HAP-1 (cell line): Measurements from ENCODE around the gene PHLDA2.

Source experiments
- DNase-seq, 2 experiments: peaks; one replicate each; pipeline ENCODE4 v3.0.0-alpha.2; 2016 to 2020; ENCODE audit warnings: low spot score in 2 of 2
- H3K27me3 ChIP-seq: fragments of 250-450 bp; sonication (Bioruptor Pico); 2 replicates; pipeline ENCODE4 v1.5.1; 2020; ENCODE audit warnings: low read depth, mild to moderate bottlenecking, moderate library complexity
- H3K36me3 ChIP-seq: fragments of 250-450 bp; sonication (Bioruptor Pico); replicated peaks from 2 replicates; pipeline ENCODE4 v1.5.1; 2020; ENCODE audit warnings: mild to moderate bottlenecking
- H3K4me1 ChIP-seq: fragments of 250-450 bp; sonication (Bioruptor Pico); 2 replicates; pipeline ENCODE4 v1.5.1; 2020; ENCODE audit warnings: mild to moderate bottlenecking
- H3K4me3 ChIP-seq: fragments of 250-450 bp; sonication (Bioruptor Pico); 2 replicates; pipeline ENCODE4 v1.5.1; 2020; ENCODE audit warnings: mild to moderate bottlenecking, moderate library complexity
- H3K9me3 ChIP-seq: fragments of 250-450 bp; sonication (Bioruptor Pico); 2 replicates; pipeline ENCODE4 v1.5.1; 2020; ENCODE audit warnings: mild to moderate bottlenecking, moderate library complexity
- in situ Hi-C: fragments of 300-500 bp; cut with MboI; formaldehyde crosslinking; loops from 3 replicates; pipeline ENCODE4 v1.14.3; 2020; ENCODE audit warnings: low sequenced_read_pairs, inconsistent platforms, mixed read lengths

The PHLDA2 gene

DNA sequence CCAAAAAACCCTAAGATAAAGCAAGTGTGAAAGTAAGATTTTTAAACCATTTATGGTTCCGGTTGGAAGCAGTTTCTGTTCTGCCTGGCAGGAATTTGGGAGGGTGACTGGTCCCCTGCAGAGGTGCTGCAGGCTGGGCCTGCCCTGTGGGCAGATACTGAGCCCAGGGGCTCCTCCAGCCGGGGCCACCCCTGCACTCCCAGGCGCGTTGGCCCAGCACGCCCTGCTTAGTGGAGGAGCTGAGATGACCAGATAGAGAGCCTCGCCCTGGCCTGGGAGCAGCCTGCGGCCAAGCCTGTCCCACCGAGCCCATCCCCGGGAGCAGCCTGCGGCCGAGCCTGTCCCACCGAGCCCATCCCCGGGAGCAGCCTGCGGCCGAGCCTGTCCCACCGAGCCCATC lies 8.0 kb downstream of the PHLDA2 start:
- H3K36me3 ChIP-seq = no peaks in the 10 kb centered on the region
- H3K9me3 ChIP-seq = no peaks in the 10 kb centered on the region
- no peak overlapping the region for H3K4me3 ChIP-seq
- no peaks in the 10 kb centered on the region for H3K27me3 ChIP-seq
- no peak for DNase-seq
- in situ Hi-C loops = no loop called here
- no peaks in the 10 kb centered on the region for H3K4me1 ChIP-seq

GRCh38 chr11:2920343-2920742 lies 8.9 kb downstream of the PHLDA2 start:
- Histone ChIP-seq H3K27me3 (no peaks in the 10 kb centered on the region), H3K9me3 (no peaks in the 10 kb centered on the region), H3K4me1 (no peaks in the 10 kb centered on the region), H3K4me3 (no peak overlapping the region), H3K36me3 (no peaks in the 10 kb centered on the region)
- in situ Hi-C loops = no loop called here
- no peak for DNase-seq

DNA sequence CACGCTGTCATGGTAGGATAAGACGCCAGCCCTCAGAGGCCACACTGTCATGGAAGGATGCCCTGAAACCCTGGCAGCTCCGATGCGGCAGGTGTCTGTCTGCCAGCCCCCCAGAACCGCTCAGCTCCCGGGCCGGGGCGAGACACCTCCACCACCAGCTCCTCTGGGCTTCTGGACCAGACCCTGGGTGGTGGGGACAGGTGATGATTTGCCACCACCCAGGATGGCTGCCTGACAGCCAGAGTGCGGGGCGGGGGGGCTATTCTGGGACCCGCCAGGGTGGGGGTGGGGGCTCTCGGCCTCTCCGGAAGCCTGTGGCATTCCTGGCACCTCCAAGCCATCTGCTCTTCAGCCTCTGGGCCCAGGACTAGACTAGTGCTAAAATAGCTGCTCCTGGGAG lies 9.4 kb downstream of the PHLDA2 start:
- in situ Hi-C loops = no loop called here
- Histone ChIP-seq H3K36me3 (no peaks in the 10 kb centered on the region), H3K9me3 (no peaks in the 10 kb centered on the region), H3K4me1 (no peaks in the 10 kb centered on the region), H3K4me3 (no peak overlapping the region), H3K27me3 (no peaks in the 10 kb centered on the region)
- no peak for DNase-seq

DNA sequence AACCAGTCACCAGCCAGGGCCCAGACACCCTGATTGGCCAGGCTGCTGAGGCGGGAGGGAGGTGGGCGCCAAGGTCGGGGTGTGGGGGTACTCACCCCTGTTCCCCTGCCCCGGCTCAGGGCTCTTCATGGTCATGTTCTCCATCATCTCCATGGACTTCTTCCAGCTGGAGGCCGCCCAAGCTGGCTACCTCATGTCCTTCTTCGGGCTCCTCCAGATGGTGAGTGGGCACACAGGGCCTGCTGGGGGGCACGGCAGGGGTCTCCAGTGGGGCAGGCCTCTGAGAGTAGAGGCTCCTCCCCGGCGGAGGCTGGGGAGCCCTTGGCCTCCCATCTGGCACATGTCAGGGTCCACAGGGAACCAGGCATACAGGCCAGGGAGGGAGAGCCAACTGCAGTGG lies 10.0 kb downstream of the PHLDA2 start:
- H3K4me3 ChIP-seq = no peak overlapping the region
- no peaks in the 10 kb centered on the region for H3K27me3 ChIP-seq
- H3K9me3 ChIP-seq = no peaks in the 10 kb centered on the region
- H3K4me1 ChIP-seq = no peaks in the 10 kb centered on the region
- no peak for DNase-seq
- in situ Hi-C loops = no loop called here
- H3K36me3 ChIP-seq = no peaks in the 10 kb centered on the region

DNA sequence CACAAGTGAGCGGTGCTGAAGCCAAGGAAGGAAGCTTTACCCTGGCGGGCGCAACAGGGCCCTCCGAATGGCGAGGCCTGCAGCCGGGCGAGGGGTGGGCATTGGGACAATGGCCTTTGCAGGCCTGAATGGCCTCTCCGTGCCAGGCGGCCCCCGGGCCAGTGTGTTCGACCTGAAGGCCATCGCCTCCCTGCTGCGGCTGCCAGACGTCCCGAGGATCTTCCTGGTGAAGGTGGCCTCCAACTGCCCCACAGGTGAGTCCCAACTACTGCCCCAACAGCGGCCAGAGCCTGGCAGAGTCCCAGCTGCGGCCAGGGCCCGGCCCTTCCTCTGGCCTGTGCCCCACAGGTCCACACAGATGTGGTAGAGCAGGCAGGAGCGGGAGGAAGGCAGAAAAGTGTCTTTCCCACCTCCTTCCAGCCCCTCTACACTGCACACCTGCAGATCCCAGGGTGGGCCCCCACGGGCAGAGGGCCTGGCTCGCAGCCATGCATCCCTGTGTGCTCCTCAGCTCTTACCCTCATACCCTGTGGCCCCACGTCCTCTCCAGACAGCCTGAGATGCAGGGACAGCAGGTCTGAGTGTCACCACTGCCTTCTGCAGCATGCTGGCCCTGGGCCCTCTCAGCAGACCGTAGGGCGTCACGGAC lies 11.3 kb downstream of the PHLDA2 start:
- Histone ChIP-seq H3K9me3 (no peaks in the 10 kb centered on the region), H3K36me3 (no peaks in the 10 kb centered on the region), H3K4me1 (no peaks in the 10 kb centered on the region), H3K27me3 (no peaks in the 10 kb centered on the region), H3K4me3 (no peak overlapping the region)
- no peak for DNase-seq
- in situ Hi-C loops = no loop called here

DNA sequence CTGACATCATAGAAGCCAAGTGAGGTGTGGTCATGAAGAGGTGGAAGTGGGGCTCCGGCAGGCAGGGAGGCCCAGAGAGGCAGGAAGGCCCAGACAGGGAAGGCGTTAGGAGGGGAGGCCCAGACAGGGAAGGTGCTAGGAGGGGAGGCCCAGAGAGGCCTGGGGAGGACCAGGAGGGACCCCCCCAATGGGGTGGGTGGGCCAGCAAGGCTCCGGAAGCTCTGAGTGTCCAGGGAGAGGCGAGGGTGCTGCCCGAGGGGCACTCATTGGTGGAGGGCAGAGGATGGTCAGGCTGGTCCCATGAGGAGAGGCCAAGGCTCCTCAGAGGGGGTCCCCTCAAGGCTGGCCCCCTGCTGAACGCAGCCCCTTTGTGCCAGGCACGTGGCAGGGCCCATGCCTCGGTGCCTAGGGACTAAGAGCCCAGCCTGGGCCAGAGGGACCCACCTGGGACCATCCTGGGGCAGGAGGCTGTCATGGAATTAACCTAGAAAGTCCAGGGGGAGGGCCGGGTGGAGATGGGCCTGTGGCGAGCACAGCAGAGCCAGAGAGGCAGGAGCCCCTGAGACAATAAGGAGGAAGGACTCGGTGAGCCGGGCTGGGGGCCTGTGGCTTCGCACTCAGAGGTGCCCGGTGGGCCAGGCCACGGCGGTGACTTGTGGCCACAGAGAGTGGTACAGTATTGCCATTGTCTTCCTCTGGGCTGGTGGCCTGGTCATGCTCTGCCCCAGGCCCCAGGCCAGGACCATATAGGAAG lies 12.2 kb downstream of the PHLDA2 start:
- H3K27me3 ChIP-seq = no peaks in the 10 kb centered on the region
- in situ Hi-C loops = no loop called here
- no peak overlapping the region for H3K4me3 ChIP-seq
- no peak for DNase-seq
- no peaks in the 10 kb centered on the region for H3K9me3 ChIP-seq
- no peaks in the 10 kb centered on the region for H3K4me1 ChIP-seq
- H3K36me3 ChIP-seq = no peaks in the 10 kb centered on the region

- in situ Hi-C loops = no loop called here
- Histone ChIP-seq H3K4me3 (no peak overlapping the region), H3K27me3 (no peaks in the 10 kb centered on the region), H3K9me3 (no peaks in the 10 kb centered on the region), H3K4me1 (no peaks in the 10 kb centered on the region), H3K36me3 (no peaks in the 10 kb centered on the region)
- DNase-seq = no peak
Observed at GRCh38 chr11:2916114-2916891, 12.9 kb downstream of the PHLDA2 start.

DNA sequence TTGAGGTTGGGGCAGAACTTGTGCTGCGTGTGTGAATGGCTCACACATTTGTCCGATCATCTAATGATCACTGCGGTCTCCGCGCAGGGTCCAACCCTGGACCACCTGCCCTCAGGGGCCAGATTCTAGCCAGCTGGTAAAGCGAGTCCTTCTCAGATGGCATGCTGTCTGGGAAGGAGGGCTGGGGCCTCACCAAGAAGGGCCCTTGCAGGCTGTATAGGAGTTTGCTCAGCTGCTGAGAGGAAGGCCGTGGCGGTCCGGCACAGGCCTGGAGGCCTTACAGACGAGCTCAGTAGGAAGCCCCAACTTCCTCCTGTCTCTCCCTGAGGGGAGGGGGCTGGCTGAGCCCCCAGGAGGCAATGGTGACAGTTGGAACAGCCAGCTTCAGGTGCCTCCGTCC lies 13.7 kb downstream of the PHLDA2 start:
- H3K9me3 ChIP-seq = no peaks in the 10 kb centered on the region

DNA sequence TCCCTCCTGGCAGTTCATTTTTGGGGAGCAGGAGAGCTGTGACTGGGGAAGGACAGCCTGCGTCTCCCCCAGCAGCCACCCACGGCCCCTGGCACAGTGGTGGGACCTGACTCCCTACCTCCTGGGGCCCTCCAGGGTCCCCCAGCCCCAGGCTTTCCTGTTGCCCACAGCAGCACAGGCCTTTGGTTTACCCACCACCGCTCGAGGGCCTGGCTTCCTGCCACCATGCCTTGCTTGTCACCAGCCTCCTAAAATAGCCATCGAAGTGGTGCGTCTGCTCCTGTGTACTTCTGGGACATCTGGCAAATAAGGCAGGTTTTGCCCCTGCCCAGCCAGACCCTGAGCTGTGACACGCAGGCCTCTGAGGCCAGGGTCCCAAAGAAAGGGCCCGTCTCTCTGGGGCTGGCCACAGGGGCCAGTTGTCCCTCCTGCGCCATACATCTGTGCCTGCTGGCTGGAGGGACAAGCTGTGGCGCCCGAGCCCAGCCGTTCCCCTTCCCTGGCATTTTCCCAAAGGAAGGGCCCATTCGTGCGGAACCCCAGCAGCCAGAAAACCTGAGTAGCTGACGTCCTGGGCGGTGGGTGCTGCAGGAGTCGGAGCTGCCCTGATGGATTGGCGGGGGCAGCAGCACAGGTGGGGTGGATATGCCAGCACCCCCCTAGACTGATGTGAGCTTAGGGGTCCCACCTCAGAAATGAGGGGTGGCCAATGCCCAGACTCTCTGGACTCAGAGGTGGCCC lies 14.6 kb downstream of the PHLDA2 start:
- Histone ChIP-seq H3K27me3 (no peaks in the 10 kb centered on the region), H3K9me3 (no peaks in the 10 kb centered on the region), H3K4me3 (no peak overlapping the region), H3K4me1 (no peaks in the 10 kb centered on the region), H3K36me3 (no peaks in the 10 kb centered on the region)
- in situ Hi-C loops = no loop called here
- DNase-seq = no peak

More for the DNA sequence above, 13.7 kb downstream of the PHLDA2 start:
- no peak for DNase-seq
- Histone ChIP-seq H3K4me1 (no peaks in the 10 kb centered on the region), H3K4me3 (no peak overlapping the region), H3K27me3 (no peaks in the 10 kb centered on the region), H3K36me3 (no peaks in the 10 kb centered on the region)
- in situ Hi-C loops = no loop called here

DNA sequence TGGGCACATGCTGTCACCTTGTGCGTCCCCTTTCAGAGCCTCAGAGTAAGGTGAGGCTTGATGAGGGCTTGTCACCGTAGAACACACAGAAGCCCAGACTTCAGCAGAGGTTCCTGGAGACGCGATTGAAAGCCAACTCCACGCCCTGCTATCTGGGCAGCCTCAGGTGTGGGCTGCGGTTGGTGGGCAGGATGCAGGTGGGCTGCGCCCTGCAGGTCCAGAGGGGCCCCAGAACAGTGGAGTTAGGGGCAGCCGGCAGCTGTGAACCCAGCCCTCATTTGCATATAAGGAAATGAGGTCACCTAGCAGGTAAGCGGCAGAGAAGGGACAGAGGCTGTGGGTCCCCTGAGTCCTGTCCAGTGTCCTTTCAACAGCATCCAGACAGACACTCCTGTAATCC lies 15.4 kb downstream of the PHLDA2 start:
- DNase-seq = no peak
- Histone ChIP-seq H3K4me1 (no peaks in the 10 kb centered on the region), H3K9me3 (no peaks in the 10 kb centered on the region), H3K4me3 (no peak overlapping the region), H3K27me3 (no peaks in the 10 kb centered on the region), H3K36me3 (no peaks in the 10 kb centered on the region)
- in situ Hi-C loops = no loop called here

DNA sequence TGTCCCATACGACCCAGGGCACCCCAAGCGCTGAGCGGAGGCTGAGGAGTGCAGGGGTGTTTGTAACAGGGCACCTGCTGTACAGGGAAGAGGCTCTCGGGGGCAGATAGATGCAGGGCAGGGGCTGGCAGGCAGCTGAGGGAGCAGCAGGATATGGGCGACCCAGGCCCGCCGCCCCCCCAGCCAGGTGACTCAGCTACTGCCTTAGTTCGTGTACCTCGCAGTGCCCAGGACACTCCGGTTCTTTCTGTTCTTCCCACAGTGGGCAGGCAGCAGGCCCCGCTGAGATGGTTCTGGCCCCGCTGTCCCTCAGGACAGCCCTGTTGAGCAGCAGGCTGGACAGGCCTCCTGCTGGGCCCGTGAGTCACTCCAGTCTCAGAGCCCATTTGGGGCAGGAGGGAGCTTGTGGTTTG lies 16.2 kb downstream of the PHLDA2 start:
- Histone ChIP-seq H3K27me3 (no peaks in the 10 kb centered on the region), H3K36me3 (no peaks in the 10 kb centered on the region), H3K9me3 (no peaks in the 10 kb centered on the region), H3K4me3 (no peak overlapping the region), H3K4me1 (no peaks in the 10 kb centered on the region)
- DNase-seq = no peak
- in situ Hi-C loops = no loop called here

DNA sequence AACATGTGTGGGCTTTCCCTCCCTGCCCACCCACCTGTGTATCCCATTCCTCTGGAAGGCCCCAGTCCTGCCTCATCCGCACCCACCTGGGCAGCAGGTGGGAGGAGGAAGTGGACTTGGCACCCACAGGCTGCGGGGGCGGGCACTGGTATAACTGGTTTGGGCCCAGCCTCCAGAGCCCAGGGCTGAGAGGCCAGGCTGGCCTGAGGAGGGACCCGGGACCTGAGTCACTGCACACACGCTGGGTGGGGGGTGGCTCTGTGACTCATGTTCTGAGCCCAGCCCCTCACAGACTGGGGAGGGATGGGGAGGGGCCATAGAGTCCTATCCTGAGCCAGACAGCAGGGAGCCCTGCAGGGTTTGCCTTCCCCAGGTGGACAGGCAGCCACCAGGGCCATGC lies 16.7 kb downstream of the PHLDA2 start:
- no peaks in the 10 kb centered on the region for H3K9me3 ChIP-seq
- H3K4me3 ChIP-seq = no peak overlapping the region
- in situ Hi-C loops = no loop called here
- DNase-seq = no peak
- H3K4me1 ChIP-seq = no peaks in the 10 kb centered on the region
- H3K36me3 ChIP-seq = no peaks in the 10 kb centered on the region
- no peaks in the 10 kb centered on the region for H3K27me3 ChIP-seq

DNA sequence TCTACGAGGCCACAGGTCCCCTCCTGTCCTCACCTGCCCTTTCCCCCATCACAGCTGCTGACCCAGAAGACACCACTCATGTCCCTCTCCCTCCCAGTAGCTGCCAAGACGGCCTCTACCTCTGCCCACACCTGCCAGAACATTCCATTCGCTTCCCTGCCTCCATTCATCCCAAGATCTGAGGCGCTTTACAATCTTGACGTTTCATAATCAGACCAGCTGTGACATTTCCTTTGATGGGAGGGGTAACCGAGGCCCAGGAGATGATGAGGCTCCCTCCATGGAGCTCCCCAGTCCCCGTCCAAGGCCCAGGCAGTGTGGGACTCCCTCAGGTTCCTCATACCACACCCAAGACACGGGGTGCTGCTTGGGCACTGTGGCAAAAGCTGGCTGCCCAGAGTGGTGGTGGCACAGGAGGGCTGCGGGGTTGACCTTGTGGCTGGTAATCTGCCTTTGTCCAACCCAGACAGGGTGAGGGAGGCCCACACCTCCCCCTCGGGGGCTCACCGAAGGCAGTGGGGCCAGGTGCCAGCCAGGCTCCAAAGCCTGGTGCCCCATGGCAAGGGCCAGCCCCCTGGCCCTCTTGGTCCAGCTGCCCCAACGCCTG lies 17.3 kb downstream of the PHLDA2 start:
- in situ Hi-C loops = no loop called here
- H3K4me3 ChIP-seq = no peak overlapping the region
- H3K27me3 ChIP-seq = no peaks in the 10 kb centered on the region
- DNase-seq = no peak
- H3K4me1 ChIP-seq = no peaks in the 10 kb centered on the region
- H3K36me3 ChIP-seq = no peaks in the 10 kb centered on the region
- no peaks in the 10 kb centered on the region for H3K9me3 ChIP-seq
